Stomach (tissue), 9 donors: ENCODE data around the gene SUPT3H. TPM values are rescaled to one million over a fixed set of nuclear protein-coding genes. Genes with fewer than 3 reads are reported as not detected.

Experiments
- DNase-seq, 2 donors: peaks; one replicate each; pipeline versions ENCODE4 v3.0.0 to v3.0.0-alpha.2; 2013 to 2019
- H3K27ac ChIP-seq, 5 donors: fragments of 200-600 bp in 4 of 5; sonication (generic) in 4 of 5; one replicate each; pipeline ENCODE4 v1.5.1; 2013 to 2019; ENCODE audit warnings: mild to moderate bottlenecking in 1 of 5, moderate library complexity in 1 of 5
- H3K27me3 ChIP-seq, 3 donors: fragments of 200-600 bp; sonication (generic); one replicate each; pipeline ENCODE4 v1.5.1; 2017 to 2019; ENCODE audit warnings: mixed run types in 1 of 3
- H3K36me3 ChIP-seq, 4 donors: fragments of 200-600 bp; sonication (generic); 1 replicate in 3 of 4; 2 replicates in 1 of 4; pipeline ENCODE4 v1.5.1; 2016 to 2019
- H3K4me1 ChIP-seq, 4 donors: fragments of 200-600 bp; sonication (generic); one replicate each; pipeline ENCODE4 v1.5.1; 2016 to 2019
- H3K4me3 ChIP-seq, 4 donors: fragments of 200-600 bp; sonication (generic) in 3 of 4; one replicate each; pipeline ENCODE4 v1.5.1; 2016 to 2019; ENCODE audit warnings: mild to moderate bottlenecking in 1 of 4
- H3K9me3 ChIP-seq, 4 donors: fragments of 200-600 bp; sonication (generic); one replicate each; pipeline ENCODE4 v1.5.1; 2016 to 2019
- EP300 ChIP-seq: sonication (generic); formaldehyde crosslinking; IDR thresholded peaks from one replicate; pipeline ENCODE4 v1.6.1; 2017; ENCODE audit warnings: antibody characterized with exemption
- POLR2A ChIP-seq, 4 donors: fragments of 450-650 bp; IDR thresholded peaks; one replicate each; pipeline ENCODE4 v1.6.1; 2016; ENCODE audit warnings: antibody characterized with exemption in 4 of 4, control low read depth in 2 of 4, mild to moderate bottlenecking in 1 of 4, moderate library complexity in 1 of 4
- POLR2AphosphoS5 ChIP-seq, 3 donors: sonication (generic); formaldehyde crosslinking; IDR thresholded peaks; one replicate each; pipeline ENCODE4 v1.6.1; 2016; ENCODE audit warnings: antibody characterized with exemption in 3 of 3
- WGBS, 5 donors: extraction: QIAGEN DNeasy Blood & Tissue Kit in 3 of 5; methylation state at CpG; one replicate each; pipeline versions ENCODE4 v1.1.5 to v1.1.7; 2013 to 2018; 5-methylcytosine and 5-hydroxymethylcytosine counted together
- intact Hi-C: fragments of 100-400 bp; cut with DNase I; formaldehyde crosslinking; loops from one replicate; pipeline ENCODE4 v1.15.1; 2023; ENCODE audit warnings: low total_unique reads
- polyA plus RNA-seq, 3 donors: library from polyadenylated mRNA; stranded (reverse); fragments of 200-250 nt; gene quantifications; one replicate each; pipeline ENCODE4 v1.2.3, GENCODE V29; 2013
- total RNA-seq, 5 donors: library from RNA; depleted of rRNA; stranded (reverse); fragments of >200 nt; gene quantifications; one replicate each; pipeline versions ENCODE4 v1.1.0 to v1.2.3, GENCODE V29; 2014 to 2016
- TF ChIP-seq, protein P1 (sequence below), 7 experiments: fragments of 450-650 bp in 4 of 7; fragments of 200-600 bp in 3 of 7; sonication (generic) in 3 of 7; IDR thresholded peaks; one replicate each; pipeline ENCODE4 v1.5.1; 2016 to 2019; ENCODE audit warnings: antibody characterized with exemption in 7 of 7, control low read depth in 2 of 7, mild to moderate bottlenecking in 1 of 7
- donor health status: healthy with polysubstance abuse.
- donor health status: Bipolar disorder and iron deficiency.
- donor health status: healthy.

SUPT3H gene
- total and polyA plus RNA-seq, 8 donors: 0.29 to 16.2 (median 4.0) TPM; not detected in 1

DNA sequence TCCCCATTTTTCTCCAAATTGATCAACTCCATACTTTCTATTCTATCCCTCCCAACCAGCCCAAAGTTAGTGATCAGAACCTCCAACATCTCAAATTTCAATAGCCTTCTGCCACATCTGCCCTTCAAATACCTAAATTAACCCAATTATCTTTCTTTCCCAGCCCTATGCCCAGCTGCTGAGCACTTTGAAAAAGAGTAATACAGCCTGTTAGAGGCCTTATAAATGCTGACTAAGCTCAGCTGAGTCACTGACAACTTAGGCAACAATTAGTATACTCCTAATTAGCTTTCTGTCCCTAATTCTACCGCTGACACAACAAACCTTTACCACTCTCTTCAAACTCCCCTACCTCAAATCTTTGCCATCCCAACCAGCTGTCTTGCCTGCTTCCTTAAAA, 26.1 kb downstream of the SUPT3H start:
- Histone ChIP-seq H3K4me3 (no peak overlapping the region), H3K4me1 (no peaks in the 10 kb centered on the region), H3K9me3 (no peaks in the 10 kb centered on the region), H3K27ac (no peak overlapping the region), H3K36me3 (no peaks in the 10 kb centered on the region), H3K27me3 (no peaks in the 10 kb centered on the region)
- no peak for DNase-seq
- no peak for TF ChIP-seq POLR2AphosphoS5 (IDR thresholded peaks at IDR 0.05)
- TF ChIP-seq, protein P1, sequence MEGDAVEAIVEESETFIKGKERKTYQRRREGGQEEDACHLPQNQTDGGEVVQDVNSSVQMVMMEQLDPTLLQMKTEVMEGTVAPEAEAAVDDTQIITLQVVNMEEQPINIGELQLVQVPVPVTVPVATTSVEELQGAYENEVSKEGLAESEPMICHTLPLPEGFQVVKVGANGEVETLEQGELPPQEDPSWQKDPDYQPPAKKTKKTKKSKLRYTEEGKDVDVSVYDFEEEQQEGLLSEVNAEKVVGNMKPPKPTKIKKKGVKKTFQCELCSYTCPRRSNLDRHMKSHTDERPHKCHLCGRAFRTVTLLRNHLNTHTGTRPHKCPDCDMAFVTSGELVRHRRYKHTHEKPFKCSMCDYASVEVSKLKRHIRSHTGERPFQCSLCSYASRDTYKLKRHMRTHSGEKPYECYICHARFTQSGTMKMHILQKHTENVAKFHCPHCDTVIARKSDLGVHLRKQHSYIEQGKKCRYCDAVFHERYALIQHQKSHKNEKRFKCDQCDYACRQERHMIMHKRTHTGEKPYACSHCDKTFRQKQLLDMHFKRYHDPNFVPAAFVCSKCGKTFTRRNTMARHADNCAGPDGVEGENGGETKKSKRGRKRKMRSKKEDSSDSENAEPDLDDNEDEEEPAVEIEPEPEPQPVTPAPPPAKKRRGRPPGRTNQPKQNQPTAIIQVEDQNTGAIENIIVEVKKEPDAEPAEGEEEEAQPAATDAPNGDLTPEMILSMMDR (IDR thresholded peaks at IDR 0.05): no peak
- no peak for TF ChIP-seq POLR2A (IDR thresholded peaks at IDR 0.05)
- TF ChIP-seq EP300: no peak
- intact Hi-C loops: no loop called here
- WGBS, 5 donors: 92 to 100% (median 92%) methylated on average over 1 of the region's 1 CpG

DNA sequence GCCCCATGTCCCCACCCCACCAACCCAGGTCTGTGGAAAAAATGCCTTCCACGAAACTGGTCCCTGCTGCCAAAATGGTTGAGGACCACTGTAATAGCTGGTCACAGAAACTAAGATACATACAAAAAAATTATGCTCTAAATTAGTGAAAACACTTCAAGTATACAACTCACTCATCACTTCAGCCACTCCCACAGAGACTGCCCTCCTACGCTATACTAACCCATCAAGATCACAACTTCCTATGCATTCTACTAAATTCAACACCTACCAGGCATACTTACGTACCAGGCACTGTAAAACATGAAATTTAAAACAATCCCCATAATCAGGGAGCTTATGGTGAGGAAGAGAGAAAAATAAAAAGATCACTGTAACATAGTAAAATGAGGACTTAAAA, 26.7 kb downstream of the SUPT3H start:
- 95 to 100% (median 99%) methylated on average over 3 of the region's 3 CpGs for WGBS, 5 donors

DNA sequence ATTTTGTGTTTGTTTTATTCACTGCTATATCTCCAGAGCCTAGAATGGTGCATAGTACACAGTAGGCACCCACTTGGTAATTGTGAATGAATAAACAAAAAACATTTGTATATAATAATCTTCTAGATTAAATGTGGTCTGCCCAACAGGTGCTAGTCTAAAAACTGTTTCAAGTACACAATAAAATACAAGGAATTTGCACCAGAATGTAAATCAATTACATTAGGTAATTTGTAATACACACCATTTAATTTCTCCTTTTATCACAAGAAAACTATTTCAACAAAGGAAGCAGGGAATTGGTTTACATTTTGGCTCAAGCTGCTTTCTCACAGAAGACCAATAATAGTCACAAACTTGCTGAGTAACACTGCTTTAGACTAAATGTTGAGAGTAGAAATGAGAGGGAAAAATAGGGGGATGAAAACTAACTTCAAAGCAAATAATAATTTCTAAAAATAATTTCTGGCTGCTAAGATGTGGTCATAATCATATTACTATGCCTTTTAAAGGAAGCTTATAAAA, 27.5 kb downstream of the SUPT3H start:
- TF ChIP-seq POLR2A (IDR thresholded peaks at IDR 0.05) (no peak), EP300 (no peak), POLR2AphosphoS5 (IDR thresholded peaks at IDR 0.05) (no peak)
- TF ChIP-seq, protein P1 (IDR thresholded peaks at IDR 0.05): no peak

More for the DNA sequence above, 26.7 kb downstream of the SUPT3H start:
- H3K9me3 ChIP-seq: no peaks in the 10 kb centered on the region
- TF ChIP-seq EP300: no peak
- TF ChIP-seq, protein P1 (IDR thresholded peaks at IDR 0.05): no peak
- TF ChIP-seq POLR2A (IDR thresholded peaks at IDR 0.05): no peak
- no peak for TF ChIP-seq POLR2AphosphoS5 (IDR thresholded peaks at IDR 0.05)
- H3K27ac ChIP-seq: no peak overlapping the region
- no peak overlapping the region for H3K4me3 ChIP-seq
- H3K36me3 ChIP-seq: no peaks in the 10 kb centered on the region
- intact Hi-C loops: no loop called here
- DNase-seq: no peak
- H3K27me3 ChIP-seq: no peaks in the 10 kb centered on the region
- H3K4me1 ChIP-seq: no peaks in the 10 kb centered on the region

DNA sequence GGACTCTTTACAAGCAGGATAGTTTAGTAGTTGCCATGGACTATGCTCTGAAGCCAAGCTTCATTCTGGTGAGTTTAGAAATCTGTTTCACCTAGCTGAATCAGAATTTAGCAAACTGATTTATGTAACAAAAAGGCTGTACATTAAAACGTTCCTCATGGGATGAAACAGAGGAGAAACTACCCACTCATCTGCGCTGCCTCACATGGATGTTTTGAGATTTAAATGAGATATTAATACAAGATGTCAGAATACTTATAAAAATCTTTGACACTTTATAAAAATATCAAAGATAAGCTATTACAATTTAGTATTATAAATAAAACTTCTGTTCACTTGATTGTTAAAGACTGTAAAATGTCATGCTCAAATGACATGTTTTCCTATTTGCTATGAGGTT, 32.8 kb downstream of the SUPT3H start:
- no peak for DNase-seq
- no peak overlapping the region for H3K27ac ChIP-seq
- intact Hi-C loops: no loop called here
- H3K4me3 ChIP-seq: no peak overlapping the region
- H3K9me3 ChIP-seq: no peaks in the 10 kb centered on the region
- no peaks in the 10 kb centered on the region for H3K27me3 ChIP-seq
- H3K4me1 ChIP-seq: no peaks in the 10 kb centered on the region
- no peak for TF ChIP-seq EP300
- no peak for TF ChIP-seq POLR2AphosphoS5 (IDR thresholded peaks at IDR 0.05)
- TF ChIP-seq, protein P1 (IDR thresholded peaks at IDR 0.05): no peak
- TF ChIP-seq POLR2A (IDR thresholded peaks at IDR 0.05): no peak
- H3K36me3 ChIP-seq: no peaks in the 10 kb centered on the region
- 80 to 87% (median 84%) methylated on average over 2 of the region's 2 CpGs for WGBS, 5 donors

More for the DNA sequence above, 27.5 kb downstream of the SUPT3H start:
- H3K27me3 ChIP-seq: no peaks in the 10 kb centered on the region
- no peaks in the 10 kb centered on the region for H3K4me1 ChIP-seq
- no peak for DNase-seq
- H3K27ac ChIP-seq: no peak overlapping the region
- H3K36me3 ChIP-seq: no peaks in the 10 kb centered on the region
- no peaks in the 10 kb centered on the region for H3K9me3 ChIP-seq
- intact Hi-C loops: no loop called here
- H3K4me3 ChIP-seq: no peak overlapping the region
